Fibroblast of the conjunctiva (primary cell): ENCODE measurements around the gene SLC16A10.
"Not testable (repeated sequence)": the region's sequence is repeated elsewhere in the genome, so short reads cannot be mapped to it uniquely, and the experiment has no call there.

ENCODE experiments used
- DNase-seq: peaks from one replicate; pipeline ENCODE4 v3.0.0-alpha.2; 2010; ENCODE audit warnings: low read depth

Gene SLC16A10

GRCh38 chr6:111187874-111188273 lies 100.6 kb downstream of the SLC16A10 start:
- DNase-seq = no peak

- not testable (repeated sequence) for DNase-seq
Observed at GRCh38 chr6:111189666-111190210, 102.4 kb downstream of the SLC16A10 start.

GRCh38 chr6:111190637-111191036 lies 103.3 kb downstream of the SLC16A10 start:
- DNase-seq = no peak

GRCh38 chr6:111191136-111191535 lies 103.8 kb downstream of the SLC16A10 start:
- DNase-seq = not testable (repeated sequence)

GRCh38 chr6:111192911-111193555 lies 105.7 kb downstream of the SLC16A10 start:
- DNase-seq = no peak

- no peak for DNase-seq
Observed at GRCh38 chr6:111195656-111196055, 108.4 kb downstream of the SLC16A10 start.

DNA sequence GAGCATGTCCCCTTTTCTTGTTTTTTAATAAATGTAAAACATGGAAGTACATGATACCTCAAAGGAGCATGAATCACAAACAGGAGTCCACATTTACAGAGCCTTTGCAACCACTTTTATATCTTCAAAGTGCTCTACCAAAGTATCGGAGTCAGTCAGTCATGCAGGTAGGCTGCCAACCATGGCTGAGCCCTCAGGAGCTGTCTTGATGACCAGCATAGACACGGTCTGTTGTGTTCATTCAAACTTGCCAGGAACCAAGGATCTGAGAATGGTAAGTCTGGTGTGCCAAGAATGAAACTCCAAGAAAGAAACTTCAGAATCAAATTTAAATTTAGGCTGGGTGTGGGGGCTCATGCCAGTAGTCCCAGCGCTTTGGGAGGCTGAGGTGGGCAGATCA lies 111.5 kb downstream of the SLC16A10 start:
- no peak for DNase-seq

GRCh38 chr6:111199935-111200334 lies 112.6 kb downstream of the SLC16A10 start:
- DNase-seq = no peak

- no peak for DNase-seq
Observed at GRCh38 chr6:111200350-111201243, 113.3 kb downstream of the SLC16A10 start.

GRCh38 chr6:111201244-111201554 lies 113.9 kb downstream of the SLC16A10 start:
- no peak for DNase-seq

GRCh38 chr6:111201764-111202163 lies 114.5 kb downstream of the SLC16A10 start:
- no peak for DNase-seq

DNA sequence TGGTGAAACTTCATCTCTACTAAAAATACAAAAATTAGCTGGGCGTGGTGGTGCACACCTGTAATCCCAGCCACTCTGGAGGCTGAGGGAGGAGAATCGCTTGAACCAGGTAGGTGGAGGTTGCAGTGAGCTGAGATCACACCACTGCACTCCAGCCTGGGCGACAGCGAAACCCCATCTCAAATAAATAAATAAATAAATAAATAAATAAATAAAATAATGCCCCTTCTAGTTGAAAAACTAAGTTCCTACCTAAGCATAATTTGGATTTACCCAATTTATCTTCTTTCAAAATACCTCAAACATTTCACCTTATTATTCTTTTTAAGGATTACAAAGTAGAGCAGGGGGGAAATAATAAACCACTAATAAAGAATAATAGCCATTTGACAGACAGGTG lies 116.2 kb downstream of the SLC16A10 start:
- not testable (repeated sequence) for DNase-seq

DNA sequence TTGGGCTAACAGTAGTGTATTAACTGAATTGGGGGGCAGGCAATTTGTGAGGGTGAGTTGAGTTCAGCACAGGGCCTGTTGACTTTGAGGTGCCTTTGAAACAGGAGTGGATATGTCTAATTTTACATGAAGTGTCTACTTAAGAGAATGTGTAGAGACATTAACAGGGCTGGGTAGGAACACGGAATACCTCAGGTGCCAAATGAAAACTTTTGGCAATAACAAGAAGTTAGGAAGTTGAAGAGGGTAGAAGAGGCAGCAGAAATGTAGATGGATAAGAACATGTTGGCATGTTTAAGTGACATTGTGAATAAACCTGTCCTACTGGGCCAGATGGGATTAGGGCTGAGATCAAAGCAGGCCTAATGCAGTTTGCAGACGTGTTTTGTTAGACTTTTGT lies 117.0 kb downstream of the SLC16A10 start:
- no peak for DNase-seq

DNA sequence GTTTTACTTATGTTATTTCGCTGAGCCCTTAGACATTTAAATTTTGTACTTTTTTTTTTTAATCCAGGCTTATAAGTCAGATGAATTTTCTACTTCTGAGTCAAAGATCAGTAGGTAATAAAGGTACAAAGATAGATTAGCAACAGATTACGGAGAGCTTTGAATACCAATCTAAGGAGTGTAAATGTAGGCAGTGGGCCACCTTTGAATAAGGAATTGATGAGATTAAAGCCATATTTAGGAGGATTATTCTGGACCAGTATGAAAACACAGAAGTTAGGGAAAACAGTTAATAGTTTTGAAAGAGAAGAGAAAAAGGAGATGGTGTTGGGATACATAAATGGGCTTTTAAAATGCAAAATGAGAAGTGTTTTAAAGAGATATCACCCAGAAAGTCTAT lies 117.6 kb downstream of the SLC16A10 start:
- no peak for DNase-seq

GRCh38 chr6:111205502-111205901 lies 118.2 kb downstream of the SLC16A10 start:
- DNase-seq = no peak

- no peak for DNase-seq
Observed at GRCh38 chr6:111207141-111207858, 120.0 kb downstream of the SLC16A10 start.

GRCh38 chr6:111208933-111209332 lies 121.6 kb downstream of the SLC16A10 start:
- no peak for DNase-seq

- peak; percentile 49 for DNase-seq
Observed at GRCh38 chr6:111210194-111210728, 123.0 kb downstream of the SLC16A10 start.

DNA sequence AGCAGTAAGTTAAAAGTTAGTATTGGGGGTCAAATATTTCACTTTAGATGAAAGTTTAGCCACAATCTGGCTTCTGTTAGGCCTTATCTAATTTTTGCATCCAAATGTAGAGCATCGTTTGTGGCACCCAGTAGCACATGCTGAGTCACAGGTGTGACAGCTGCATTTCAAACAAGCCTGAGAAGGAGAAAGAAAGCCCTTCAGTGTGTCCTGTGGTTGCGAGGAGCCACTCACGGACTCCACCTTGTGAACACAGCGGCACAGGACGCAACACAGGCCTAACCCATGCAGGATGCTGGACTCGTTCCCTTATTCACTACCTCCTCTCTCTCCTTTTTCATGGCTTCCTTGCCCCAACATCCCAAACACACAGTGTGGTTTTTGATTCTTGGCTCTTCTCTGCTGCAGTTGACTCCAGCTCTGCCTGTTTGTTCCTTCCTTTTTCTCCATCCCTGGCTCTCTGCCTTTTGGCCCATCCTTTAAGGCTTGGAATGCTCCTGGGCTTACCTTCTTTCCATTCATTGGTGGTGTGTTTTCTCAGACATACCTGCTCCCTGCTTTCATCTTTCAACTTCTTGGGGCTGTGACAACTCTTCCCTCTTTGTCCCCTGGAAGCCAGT lies 124.2 kb downstream of the SLC16A10 start:
- no peak for DNase-seq

GRCh38 chr6:111212625-111213024 lies 125.3 kb downstream of the SLC16A10 start:
- DNase-seq = no peak

DNA sequence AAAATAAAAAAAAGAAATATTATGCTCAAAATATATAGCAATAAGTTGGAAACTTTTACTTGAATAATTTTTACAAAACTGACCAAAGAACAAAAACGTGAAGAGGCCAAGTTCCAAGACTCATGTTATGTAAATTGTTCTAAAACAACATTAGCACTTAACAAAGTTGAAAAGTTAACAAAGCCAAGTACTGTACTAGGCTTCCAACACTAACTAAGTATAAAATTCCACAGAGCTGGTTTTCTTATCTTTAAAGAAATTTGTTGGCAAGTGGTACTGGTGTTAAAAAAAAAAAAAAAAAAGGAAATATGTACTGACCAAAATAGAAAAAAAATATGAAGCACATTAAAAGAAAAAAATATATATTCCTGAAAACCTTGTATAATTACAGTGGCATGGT lies 127.8 kb downstream of the SLC16A10 start:
- DNase-seq = no peak

GRCh38 chr6:111219785-111220184 lies 132.5 kb downstream of the SLC16A10 start:
- DNase-seq = no peak
